Transverse colon (tissue), 4 donors: ENCODE results near the gene RIPOR3.
"Not testable (repeated sequence)": the region's sequence is repeated elsewhere in the genome, so short reads cannot be mapped to it uniquely, and the experiment has no call there.

Experiments used
- EP300 ChIP-seq: sonication (generic); formaldehyde crosslinking; IDR thresholded peaks from one replicate; pipeline ENCODE4 v1.6.1; 2017; ENCODE audit warnings: antibody characterized with exemption, low read depth
- POLR2A ChIP-seq: fragments of 450-650 bp; IDR thresholded peaks from one replicate; pipeline ENCODE4 v1.6.1; 2016; ENCODE audit warnings: antibody characterized with exemption, mild to moderate bottlenecking, moderate library complexity
- POLR2AphosphoS5 ChIP-seq, 3 donors: sonication (generic); formaldehyde crosslinking; IDR thresholded peaks; one replicate each; pipeline ENCODE4 v1.6.1; 2016; ENCODE audit warnings: antibody characterized with exemption in 3 of 3
- TF ChIP-seq, protein P1 (sequence below), 5 experiments: fragments of 200-600 bp in 3 of 5; fragments of 450-650 bp in 2 of 5; sonication (generic) in 3 of 5; IDR thresholded peaks; 1 replicate in 2 of 5; 2 replicates in 3 of 5; pipeline ENCODE4 v1.5.1; 2016 to 2017; ENCODE audit warnings: antibody characterized with exemption in 5 of 5, inconsistent platforms in 3 of 5, mild to moderate bottlenecking in 2 of 5, moderate library complexity in 1 of 5

DNA sequence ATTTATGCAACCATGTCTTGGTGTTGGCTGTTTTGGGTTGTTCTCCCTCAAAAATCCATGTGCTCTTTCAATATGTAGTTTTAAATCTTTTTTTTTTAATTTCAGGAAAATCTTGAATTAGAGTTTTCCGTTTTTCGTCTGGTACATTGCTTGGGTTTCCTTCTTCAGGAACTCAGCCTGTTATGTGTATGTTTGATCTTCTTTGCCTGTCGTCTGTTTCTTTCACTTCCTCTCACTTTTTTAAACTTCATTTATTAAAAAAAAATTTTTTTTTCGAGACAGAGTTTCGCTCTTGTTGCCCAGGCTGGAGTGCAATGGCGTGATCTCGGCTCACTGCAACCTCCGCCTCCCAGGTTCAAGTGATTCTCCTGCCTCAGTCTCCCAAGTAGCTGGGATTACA, 151.5 kb downstream of the RIPOR3 start:
- TF ChIP-seq POLR2A; POLR2AphosphoS5 (IDR thresholded peaks at IDR 0.05); EP300: not testable (repeated sequence)
- TF ChIP-seq, protein P1, sequence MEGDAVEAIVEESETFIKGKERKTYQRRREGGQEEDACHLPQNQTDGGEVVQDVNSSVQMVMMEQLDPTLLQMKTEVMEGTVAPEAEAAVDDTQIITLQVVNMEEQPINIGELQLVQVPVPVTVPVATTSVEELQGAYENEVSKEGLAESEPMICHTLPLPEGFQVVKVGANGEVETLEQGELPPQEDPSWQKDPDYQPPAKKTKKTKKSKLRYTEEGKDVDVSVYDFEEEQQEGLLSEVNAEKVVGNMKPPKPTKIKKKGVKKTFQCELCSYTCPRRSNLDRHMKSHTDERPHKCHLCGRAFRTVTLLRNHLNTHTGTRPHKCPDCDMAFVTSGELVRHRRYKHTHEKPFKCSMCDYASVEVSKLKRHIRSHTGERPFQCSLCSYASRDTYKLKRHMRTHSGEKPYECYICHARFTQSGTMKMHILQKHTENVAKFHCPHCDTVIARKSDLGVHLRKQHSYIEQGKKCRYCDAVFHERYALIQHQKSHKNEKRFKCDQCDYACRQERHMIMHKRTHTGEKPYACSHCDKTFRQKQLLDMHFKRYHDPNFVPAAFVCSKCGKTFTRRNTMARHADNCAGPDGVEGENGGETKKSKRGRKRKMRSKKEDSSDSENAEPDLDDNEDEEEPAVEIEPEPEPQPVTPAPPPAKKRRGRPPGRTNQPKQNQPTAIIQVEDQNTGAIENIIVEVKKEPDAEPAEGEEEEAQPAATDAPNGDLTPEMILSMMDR (IDR thresholded peaks at IDR 0.05), result not testable (repeated sequence)
